HG02884 (cell line): ENCODE results near the gene KCTD7.
"Not testable (repeated sequence)": the region's sequence is repeated elsewhere in the genome, so short reads cannot be mapped to it uniquely, and the experiment has no call there.

ENCODE experiments used
- ATAC-seq: cut with Tn5 transposase; IDR thresholded peaks from one replicate; pipeline ENCODE4 v1.9.1; 2021; ENCODE audit warnings: mild to moderate bottlenecking, moderate library complexity; ENCODE audit not compliant: unreplicated experiment

KCTD7 gene

DNA sequence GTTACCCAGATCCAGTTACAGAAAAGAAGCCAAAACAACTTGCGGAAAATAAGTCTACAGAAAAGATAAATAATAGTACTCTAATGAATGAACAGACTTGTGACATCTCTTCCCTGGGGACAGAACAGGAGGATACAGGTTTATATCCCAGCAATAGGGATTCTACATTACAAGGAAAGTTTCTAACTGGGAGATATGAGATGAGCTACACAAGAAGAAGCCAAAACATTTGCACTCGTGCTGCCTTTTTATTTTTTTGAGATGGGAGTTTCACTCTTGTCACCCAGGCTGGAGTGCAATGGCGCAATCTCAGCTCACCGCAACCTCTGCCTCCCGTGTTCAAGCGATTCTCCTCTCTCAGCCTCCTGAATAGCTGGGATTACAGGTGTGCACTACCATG, 22.3 kb downstream of the KCTD7 start:
- not testable (repeated sequence) for ATAC-seq

GRCh38 chr7:66653719-66654274, 25.1 kb downstream of the KCTD7 start:
- ATAC-seq = not testable (repeated sequence)

- peak; percentile 86 for ATAC-seq
Observed at GRCh38 chr7:66654275-66655112, 25.8 kb downstream of the KCTD7 start.

DNA sequence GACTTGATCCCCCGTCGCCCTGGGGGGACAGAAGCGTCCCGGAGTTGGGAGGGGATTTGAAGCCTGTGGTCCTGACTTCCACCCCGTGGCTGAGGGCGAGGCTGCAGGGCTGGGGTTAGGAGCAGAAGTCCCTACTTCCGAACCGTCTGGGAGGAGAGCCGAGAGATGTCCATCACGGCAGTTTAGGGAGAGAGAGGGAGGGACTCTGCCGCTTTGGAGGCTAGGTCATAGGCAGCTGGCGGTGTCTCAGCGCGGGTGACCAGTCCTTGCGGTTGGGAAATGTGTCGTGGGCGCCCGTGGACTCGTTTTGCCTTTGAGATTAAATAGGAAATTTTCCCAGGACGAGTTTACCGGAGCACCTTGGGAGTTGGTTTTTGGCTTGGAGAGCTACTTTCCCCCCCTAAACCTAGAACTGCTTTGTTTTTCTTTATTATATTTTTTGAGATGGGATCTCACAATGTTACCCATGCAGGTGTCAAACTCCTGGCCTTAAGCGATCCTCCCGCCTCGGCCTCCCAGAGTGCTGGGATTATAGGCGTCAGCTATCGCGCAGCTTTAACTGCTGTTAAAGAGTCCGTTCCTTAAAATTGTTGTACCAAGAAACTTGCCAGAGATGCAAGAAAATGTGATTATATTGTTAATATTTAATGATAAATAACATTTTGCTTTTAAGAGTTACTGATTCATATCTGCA, 26.6 kb downstream of the KCTD7 start:
- ATAC-seq = peak; percentile 8

GRCh38 chr7:66655826-66656485, 27.3 kb downstream of the KCTD7 start:
- ATAC-seq = not testable (repeated sequence)

DNA sequence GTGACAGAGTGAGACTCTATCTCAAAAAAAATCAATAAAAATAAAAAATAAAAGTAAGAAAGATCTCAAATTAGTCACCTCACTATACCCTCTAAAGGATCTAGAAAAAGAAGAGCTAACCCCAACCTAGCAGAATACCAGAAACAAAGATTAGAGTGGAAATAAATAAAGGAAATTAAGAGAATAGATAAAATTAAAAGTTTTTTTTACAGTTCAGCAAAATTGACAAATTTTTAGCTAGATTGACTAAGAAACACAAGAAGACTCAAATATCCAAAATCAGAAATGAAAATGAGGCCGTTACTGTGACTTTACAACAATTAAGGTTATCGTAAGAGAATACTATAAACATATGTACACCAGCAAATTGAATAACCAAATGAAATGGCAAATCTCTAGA, 29.1 kb downstream of the KCTD7 start:
- no peak for ATAC-seq

- no peak for ATAC-seq
Observed at GRCh38 chr7:66662646-66663264, 34.1 kb downstream of the KCTD7 start.

DNA sequence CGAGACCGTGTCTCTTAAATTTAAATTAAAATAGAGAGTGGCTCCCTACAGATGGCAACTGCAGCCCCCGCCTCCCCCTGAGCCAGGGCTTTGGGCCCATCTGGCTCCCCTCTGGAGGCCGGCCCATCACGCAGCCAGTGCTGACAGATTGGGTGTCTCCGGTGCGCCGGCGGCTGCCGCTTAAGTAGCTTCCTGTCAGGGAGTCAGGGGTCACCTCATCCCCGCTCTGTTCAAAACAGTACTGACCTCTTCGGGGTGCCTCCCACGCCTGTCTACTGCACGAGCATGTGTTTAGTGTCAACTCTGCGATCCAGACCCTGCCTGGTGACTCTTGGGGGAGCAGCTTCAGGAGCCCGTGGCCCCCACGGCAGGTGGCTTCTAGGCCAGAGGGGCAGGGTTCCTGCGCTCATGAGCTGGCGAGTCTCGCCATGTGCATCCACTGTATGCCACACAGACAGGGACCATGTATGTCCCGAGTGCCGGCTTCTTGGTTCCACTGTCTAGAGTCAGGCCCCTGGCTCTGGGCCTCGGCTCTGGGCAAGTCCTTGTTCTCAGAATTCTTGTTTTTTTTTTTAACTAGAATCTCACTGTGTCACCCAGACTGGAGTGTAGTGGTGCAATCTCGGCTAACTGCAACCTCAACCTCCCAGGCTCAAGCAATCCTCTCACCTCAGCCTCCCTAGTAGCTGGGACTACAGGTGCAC, 36.1 kb downstream of the KCTD7 start:
- ATAC-seq = no peak

- ATAC-seq = no peak
Observed at GRCh38 chr7:66666313-66666952, 37.8 kb downstream of the KCTD7 start.

DNA sequence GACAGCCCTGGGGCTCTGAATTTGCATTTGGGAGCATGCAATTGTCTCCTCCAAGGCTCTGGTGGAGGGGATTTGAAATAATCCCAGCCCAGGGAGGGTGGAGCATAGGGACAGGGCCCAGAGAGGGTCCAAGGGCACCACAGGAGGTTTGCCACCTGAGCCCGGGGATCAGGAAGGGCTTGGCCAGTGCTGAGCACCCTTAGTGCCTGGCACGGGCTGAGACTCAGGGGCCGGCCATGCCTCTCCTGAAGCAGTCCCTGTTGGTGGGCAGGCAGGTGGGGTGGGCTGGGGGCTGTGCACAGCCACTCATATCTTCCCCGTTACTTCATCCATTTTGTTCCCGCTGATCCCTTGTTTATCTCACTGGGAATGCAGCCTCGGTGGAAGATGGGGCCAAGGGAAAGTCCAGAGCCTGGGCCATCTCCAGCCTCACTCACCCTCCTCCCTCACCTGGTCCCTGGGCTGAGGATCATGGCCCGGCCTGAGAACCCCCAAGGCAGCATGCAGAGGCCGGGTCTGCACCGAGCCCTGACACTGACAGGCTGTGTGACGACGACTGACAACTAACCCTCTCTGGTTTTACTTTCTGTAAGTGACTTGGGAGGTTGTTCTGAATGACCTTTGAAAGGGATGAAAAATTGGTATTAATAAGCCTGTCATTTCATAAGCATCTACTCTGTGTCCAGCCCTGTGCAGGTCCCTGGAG, 38.5 kb downstream of the KCTD7 start:
- ATAC-seq = no peak

DNA sequence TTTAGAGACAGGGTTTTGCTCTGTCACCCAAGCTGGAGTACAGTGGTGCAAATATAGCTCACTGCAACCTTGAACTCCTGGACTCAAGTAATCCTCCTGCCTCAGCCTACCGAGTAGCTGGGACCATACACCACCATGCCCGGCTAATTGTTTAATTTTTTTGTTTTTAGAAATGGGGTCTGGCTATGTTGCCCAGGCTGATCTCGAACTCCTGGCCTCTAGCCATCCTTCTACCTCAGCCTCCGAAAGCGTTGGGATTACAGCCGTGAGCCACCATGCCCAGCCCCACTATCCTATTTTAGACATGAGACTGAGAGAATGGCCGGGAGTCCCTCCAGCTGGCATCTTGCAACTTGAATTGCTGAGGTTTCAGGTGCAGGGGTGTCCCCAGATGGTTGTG, 39.4 kb downstream of the KCTD7 start:
- ATAC-seq = no peak

- ATAC-seq = no peak
Observed at GRCh38 chr7:66668677-66669076, 40.0 kb downstream of the KCTD7 start.

GRCh38 chr7:66669088-66669487, 40.4 kb downstream of the KCTD7 start:
- no peak for ATAC-seq

- no peak for ATAC-seq
Observed at GRCh38 chr7:66669496-66669895, 40.8 kb downstream of the KCTD7 start.

GRCh38 chr7:66671034-66671433, 42.4 kb downstream of the KCTD7 start:
- no peak for ATAC-seq

GRCh38 chr7:66671486-66671885, 42.8 kb downstream of the KCTD7 start:
- ATAC-seq = not testable (repeated sequence)

DNA sequence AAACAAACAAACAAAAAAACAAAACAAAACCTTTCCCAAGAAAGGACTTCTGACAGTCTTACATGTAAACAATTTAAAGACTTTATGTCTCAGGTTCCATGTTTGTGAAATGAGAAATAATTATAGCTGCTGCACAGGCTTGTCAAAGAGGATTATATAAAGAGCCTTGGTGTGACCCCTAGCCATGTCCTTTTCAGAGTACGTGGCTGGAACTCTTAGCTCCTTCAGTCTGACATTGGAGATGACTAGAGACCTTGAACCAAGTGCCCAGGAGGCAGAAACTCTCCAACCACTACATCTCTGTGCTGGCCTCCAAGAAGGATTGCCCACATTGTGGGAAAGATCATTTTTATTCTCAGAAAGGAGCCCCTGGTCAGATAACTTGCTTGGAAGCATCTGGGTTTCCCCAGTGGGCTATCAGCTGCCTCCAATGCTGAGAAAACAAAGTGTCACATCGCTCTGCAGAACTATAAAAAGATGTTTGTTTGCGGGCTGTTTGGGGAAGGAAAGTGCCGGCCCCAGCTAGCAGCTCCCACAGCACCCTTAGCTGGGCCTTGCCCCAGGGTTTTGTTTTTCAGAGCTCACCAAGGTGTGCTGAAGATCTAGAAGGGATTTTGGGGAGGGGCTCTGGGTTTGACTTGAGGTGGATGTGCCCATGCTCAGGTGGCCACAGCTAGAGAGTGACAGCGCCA, 43.9 kb downstream of the KCTD7 start:
- not testable (repeated sequence) for ATAC-seq

DNA sequence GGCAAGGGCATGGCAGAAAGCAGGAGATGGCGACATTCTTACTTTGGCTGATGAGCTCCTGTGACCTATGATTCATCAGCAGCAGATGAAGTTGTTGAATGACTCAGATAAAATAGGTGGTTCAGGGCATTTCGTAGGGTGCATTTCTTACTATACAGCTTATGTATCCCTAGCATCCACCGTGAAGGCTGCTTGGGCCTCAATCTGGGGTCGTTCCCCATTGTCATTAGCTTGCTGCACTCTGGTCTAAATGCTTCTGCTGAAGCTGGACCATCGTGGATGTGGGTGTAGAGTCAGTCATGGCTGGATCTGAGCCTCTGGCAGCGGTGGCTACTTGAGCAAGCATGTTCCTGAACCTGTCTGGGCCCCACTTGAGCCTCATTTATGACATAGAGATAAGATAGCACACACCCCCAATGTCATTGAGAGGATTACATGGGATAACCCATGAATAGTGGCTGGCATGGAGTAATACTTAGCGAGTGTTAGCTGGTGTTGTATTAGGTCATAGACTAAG, 44.5 kb downstream of the KCTD7 start:
- not testable (repeated sequence) for ATAC-seq
